Mononuclear cell (primary cell): ENCODE measurements around the gene EPS15. TPM values are rescaled to one million over a fixed set of nuclear protein-coding genes. Genes with fewer than 3 reads are reported as not detected.
"Not testable (repeated sequence)": the region's sequence is repeated elsewhere in the genome, so short reads cannot be mapped to it uniquely, and the experiment has no call there.

ENCODE experiments used
- H3K27me3 ChIP-seq: 2 replicates; pipeline ENCODE4 v1.6.0; 2011; ENCODE audit warnings: low read length, control low read depth; ENCODE audit not compliant: insufficient read depth
- H3K4me1 ChIP-seq: 2 replicates; pipeline ENCODE4 v1.5.1; 2011; ENCODE audit warnings: mild to moderate bottlenecking, low read length, control low read depth; ENCODE audit not compliant: insufficient read depth
- H3K4me3 ChIP-seq: 2 replicates; pipeline ENCODE4 v1.5.1; 2011; ENCODE audit warnings: mild to moderate bottlenecking, low read length, moderate library complexity
- H3K9me3 ChIP-seq: 2 replicates; pipeline ENCODE4 v1.5.1; 2011; ENCODE audit warnings: low read depth, mild to moderate bottlenecking, control low read depth, low read length
- total RNA-seq: library from RNA; depleted of rRNA; stranded (reverse); fragments of >200 nt; gene quantifications from one replicate; pipeline ENCODE4 v1.2.3, GENCODE V29; 2012

EPS15 gene
- total RNA-seq, 1 donor = 98.6 TPM

- no peak overlapping the region for H3K4me3 ChIP-seq
- peaks cover 18% of the 10 kb centered on the region for H3K27me3 ChIP-seq
- H3K9me3 ChIP-seq = no peaks in the 10 kb centered on the region
- H3K4me1 ChIP-seq = peaks cover 6% of the 10 kb centered on the region
These were observed 191.7 kb downstream of the EPS15 start for GRCh38 chr1:51327386-51327785.

DNA sequence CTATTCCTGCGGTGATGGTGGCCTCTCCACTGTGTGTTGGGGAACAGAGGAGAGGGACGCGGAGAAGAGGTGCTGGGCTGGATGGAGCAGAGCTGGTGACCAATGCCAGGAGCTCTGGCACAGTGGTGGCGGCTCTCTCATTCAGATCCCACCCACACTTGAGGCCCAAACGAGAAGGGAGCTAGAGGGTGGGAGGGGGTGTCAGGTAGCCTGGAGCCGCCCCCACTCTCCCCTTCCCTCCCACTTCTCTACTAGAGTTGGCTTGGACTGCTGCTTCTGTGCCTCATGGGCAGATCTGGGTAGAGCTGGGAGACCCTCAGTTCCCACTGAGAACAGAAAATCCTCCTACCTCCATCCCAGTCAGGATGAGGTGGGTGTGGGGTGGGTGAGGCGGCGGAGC, 192.2 kb downstream of the EPS15 start:
- Histone ChIP-seq H3K4me1 (peaks cover 6% of the 10 kb centered on the region), H3K4me3 (no peak overlapping the region), H3K9me3 (no peaks in the 10 kb centered on the region), H3K27me3 (peaks cover 18% of the 10 kb centered on the region)

DNA sequence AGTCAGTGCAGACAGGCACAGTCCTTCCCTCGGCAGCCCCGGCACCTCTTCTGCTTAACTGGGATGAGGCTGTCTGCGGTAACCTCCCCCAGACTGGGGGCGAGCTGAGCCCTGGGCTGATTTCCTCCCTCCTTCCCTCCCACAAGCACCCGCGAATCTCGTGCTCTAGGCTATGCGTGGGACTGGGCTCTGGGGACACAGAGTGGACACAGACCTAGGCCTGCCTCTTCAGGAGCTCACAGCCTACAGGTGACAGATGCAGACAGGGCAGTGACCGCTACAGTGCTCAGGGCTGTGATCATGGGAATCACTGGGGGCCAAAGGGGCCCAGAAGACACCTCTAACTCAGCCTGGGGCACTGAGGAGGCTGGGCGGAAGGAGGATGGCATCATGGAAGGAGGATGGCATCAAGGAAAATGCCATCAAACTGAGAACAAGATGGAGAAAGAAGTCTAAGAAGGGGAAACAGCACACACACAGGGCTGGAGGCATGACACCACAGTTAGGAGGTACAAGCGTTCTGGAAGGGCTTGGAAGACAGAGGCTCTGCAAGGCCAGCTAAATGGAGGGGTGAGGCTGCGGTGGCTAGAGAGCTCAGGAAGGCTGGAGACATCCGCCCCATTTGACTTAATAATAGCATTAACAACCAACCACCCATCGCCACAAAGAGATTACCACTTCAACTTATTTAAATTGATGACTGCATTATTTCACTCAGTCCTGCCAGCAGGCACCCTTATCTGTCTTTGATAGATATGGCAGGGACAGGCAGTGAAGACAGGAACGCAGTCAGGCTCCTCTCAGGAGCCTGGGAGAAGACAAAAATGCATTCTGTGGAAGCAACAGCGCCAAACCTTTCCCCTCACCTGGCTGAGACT, 192.9 kb downstream of the EPS15 start:
- H3K9me3 ChIP-seq = no peaks in the 10 kb centered on the region
- H3K27me3 ChIP-seq = peaks cover 15% of the 10 kb centered on the region
- H3K4me3 ChIP-seq = no peak overlapping the region
- H3K4me1 ChIP-seq = peaks cover 6% of the 10 kb centered on the region

DNA sequence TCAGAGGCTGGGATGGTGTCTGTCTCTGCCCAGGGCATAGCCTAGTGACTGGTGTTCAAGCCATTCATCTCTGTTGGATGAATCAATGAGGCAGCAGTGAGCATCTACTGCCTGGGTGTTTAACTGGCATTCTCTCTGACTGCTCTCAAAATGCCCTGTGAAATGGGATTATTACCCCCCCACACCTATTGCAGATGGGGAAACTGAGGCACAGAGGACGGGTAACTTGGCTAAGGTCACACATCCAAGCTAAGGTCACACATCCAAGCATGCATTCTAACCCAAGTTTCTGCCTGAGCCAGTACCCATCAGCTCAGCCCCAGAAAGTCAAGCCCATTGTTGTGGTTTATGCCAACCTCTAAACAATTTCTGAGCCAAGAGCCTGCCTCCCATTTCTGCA, 193.7 kb downstream of the EPS15 start:
- H3K9me3 ChIP-seq = no peaks in the 10 kb centered on the region
- H3K27me3 ChIP-seq = peaks cover 11% of the 10 kb centered on the region
- H3K4me1 ChIP-seq = no peaks in the 10 kb centered on the region
- no peak overlapping the region for H3K4me3 ChIP-seq

DNA sequence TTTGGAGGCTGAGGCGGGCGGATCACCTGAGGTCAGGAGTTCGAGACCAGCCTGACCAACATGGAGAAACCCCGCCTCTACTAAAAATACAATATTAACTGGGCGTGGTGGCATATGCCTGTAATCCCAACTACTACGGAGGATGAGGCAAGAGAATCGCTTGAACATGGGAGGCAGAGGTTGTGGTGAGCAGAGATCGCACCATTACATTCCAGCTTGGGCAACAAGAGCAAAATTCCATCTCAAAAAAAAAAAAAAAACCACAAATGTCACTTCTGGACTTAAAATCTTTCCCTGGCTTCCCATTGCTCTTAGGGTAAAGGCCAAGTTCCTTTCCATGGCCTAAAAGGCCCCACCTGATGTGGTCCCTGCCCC, 194.1 kb downstream of the EPS15 start:
- H3K4me3 ChIP-seq, H3K4me1 ChIP-seq, H3K9me3 ChIP-seq: not testable (repeated sequence)
- H3K27me3 ChIP-seq = peaks cover 10% of the 10 kb centered on the region

GRCh38 chr1:51324251-51325010, 194.6 kb downstream of the EPS15 start:
- Histone ChIP-seq H3K9me3 (no peaks in the 10 kb centered on the region), H3K27me3 (peaks cover 5% of the 10 kb centered on the region), H3K4me3 (no peak overlapping the region), H3K4me1 (no peaks in the 10 kb centered on the region)

DNA sequence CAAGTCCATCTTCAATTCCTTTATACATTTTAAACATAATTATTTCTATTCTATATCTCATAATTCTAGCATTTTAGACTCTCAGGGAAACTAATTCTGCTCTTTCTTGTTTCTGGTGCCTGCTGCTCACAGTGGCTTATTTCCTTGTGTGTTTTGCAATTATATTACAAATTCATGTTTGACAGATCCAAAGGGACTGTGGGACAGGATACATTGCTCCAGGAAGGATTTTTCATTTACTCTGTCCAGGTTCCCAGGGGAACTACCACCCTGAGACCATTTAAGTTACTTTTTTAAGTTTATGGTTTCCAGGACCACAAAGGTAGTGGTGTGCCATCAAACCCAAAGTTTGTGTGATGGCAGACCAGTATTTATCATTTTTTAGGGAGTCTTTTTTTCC, 195.3 kb downstream of the EPS15 start:
- H3K27me3 ChIP-seq = no peaks in the 10 kb centered on the region
- no peaks in the 10 kb centered on the region for H3K4me1 ChIP-seq

DNA sequence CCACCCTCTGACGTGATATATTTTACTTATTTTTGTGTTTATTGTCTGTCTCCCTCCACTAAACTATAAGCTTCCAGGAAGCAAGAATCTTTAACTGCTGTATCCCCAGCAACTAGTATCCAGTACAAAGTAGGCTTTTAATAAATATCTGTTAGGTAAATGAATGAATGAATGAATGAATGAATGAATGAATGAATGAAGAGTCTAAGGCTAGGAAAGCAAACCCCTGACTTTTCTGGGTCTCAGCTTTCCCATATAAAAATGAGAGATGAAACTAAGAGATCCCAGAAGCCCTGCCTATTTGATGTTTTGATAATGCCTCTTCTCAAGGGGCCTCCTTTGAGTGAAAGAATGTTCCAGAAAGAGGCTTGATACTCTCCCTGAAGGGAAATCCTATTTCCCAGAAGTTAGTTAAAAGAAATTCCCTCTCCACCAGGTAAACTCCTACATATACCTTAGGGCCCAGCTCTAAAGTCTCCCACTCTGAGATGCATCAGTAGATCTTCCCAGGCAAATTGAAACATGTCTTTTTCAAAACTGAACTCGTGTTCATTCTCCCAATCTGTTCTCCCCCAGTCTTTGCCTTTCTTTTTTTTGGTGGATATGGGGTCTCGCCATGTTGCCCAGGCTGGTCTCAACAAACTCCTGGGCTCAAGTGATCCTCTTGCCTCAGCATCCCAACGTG, 196.5 kb downstream of the EPS15 start:
- no peaks in the 10 kb centered on the region for H3K27me3 ChIP-seq
- H3K4me1 ChIP-seq = no peaks in the 10 kb centered on the region
- no peak overlapping the region for H3K4me3 ChIP-seq
- no peaks in the 10 kb centered on the region for H3K9me3 ChIP-seq

More for the DNA sequence above, 195.3 kb downstream of the EPS15 start:
- H3K4me3 ChIP-seq = no peak overlapping the region
- H3K9me3 ChIP-seq = no peaks in the 10 kb centered on the region

GRCh38 chr1:51321924-51322280, 197.2 kb downstream of the EPS15 start:
- no peaks in the 10 kb centered on the region for H3K27me3 ChIP-seq
- H3K4me1 ChIP-seq = no peaks in the 10 kb centered on the region
- H3K9me3 ChIP-seq = no peaks in the 10 kb centered on the region
- H3K4me3 ChIP-seq = no peak overlapping the region

DNA sequence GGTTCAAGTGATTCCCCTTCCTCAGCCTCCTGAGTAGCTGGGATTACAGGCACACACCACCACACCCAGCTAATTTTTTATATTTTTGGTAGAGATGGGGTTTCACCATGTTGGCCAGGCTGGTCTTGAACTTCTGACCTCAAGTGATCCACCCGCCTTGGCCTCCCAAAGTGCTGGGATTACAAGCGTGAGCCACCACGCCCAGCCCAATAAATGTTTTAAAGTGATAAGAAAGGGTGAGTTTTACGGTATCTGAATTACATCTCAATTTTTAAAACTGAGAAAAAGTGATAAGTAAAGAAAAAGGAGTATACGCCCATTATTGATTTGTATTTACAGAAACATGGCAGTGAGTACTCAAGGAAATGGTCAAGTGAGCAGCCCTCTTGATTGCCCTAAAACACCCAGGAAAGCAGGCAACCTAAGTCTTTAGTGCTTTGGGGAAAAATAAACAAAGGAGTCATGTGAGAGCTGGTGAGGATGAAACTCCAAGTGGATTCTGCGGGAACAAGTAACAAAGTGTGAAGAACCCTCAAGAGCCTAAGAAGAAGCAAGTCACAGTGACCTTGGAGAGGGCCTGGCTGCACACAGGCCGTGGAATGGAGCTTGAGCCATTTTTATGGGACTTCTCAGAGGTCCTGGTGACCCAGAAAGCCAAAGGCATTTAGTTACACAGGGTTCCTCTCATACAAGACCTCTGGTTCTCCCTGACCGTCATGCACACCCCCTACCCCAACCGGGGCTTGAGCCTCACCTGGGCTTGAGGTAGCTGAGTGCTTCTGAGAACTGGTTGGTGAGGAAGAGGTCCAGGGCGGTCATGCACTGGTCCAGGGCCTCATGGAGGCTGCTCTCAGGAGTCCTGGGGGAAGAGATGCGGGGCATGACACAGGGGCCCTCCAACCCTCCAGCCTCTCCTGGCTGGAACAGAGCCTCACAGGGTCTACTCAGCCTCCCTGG, 197.8 kb downstream of the EPS15 start:
- no peaks in the 10 kb centered on the region for H3K4me1 ChIP-seq
- H3K4me3 ChIP-seq = no peak overlapping the region
- no peaks in the 10 kb centered on the region for H3K9me3 ChIP-seq
- no peaks in the 10 kb centered on the region for H3K27me3 ChIP-seq

DNA sequence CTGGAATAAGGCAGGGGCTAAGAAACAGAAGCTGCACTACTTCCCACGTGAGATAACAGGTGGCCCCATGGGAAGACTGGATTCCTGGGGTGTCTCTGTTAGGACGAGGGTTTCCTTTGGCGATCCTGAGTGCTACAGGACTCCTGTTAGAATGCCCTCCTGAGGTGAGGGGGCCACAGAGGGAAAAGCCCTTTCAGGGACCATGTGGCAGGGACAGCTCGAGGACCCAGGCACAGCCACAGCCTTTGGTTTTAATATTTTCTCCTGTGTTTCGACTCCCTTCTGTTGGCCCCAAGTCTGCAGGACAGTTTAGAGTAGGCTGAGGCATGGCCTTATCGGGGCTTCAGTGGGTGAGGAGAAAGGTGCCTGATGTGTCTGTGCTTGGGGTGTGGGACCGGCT, 201.3 kb downstream of the EPS15 start:
- Histone ChIP-seq H3K4me3 (no peak overlapping the region), H3K9me3 (no peaks in the 10 kb centered on the region), H3K27me3 (no peaks in the 10 kb centered on the region), H3K4me1 (peaks cover 6% of the 10 kb centered on the region)

GRCh38 chr1:51316846-51317120, 202.3 kb downstream of the EPS15 start:
- Histone ChIP-seq H3K27me3 (no peaks in the 10 kb centered on the region), H3K4me3 (no peak overlapping the region), H3K4me1 (peaks cover 6% of the 10 kb centered on the region), H3K9me3 (no peaks in the 10 kb centered on the region)

DNA sequence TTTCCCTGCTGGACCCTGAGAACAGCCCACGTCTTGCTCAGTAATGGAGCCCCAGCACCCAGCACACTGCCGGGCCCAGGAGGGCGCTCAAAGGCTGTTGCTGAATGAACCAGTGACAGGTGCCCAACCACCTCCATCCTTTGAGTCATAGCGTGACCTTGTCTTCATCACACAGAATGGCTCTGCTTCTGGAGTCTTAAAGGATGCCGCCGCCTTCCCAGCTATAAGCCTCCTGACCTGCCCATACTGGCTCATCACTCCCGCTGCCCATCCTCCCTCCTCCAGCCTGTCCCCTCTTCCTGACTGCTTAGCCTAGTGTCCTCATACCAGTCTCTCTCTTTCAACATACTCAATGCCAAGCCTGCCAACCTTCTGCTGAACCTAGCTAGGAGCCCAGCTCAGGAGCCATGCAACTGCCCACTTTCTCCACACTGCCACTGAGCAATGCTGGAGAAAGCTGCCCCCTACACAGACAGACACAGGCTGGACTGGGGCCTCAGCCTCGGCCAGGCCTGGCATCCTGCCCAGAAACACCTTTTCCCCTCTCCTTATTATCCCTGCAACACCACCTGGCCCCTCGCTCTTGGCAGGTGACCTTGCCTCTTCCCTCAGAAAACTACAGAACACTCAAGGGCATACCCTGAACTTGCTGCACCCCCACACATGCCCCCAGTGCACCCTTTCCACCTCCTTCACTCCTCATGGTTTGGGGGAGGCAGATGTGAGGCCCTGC, 202.8 kb downstream of the EPS15 start:
- Histone ChIP-seq H3K4me3 (no peak overlapping the region), H3K27me3 (no peaks in the 10 kb centered on the region), H3K4me1 (peaks cover 6% of the 10 kb centered on the region), H3K9me3 (no peaks in the 10 kb centered on the region)

- Histone ChIP-seq H3K27me3 (no peaks in the 10 kb centered on the region), H3K4me1 (peaks cover 11% of the 10 kb centered on the region), H3K4me3 (no peak overlapping the region)
These were observed 204.1 kb downstream of the EPS15 start for GRCh38 chr1:51314974-51315373.

More at GRCh38 chr1:51314974-51315373, 204.1 kb downstream of the EPS15 start:
- no peaks in the 10 kb centered on the region for H3K9me3 ChIP-seq
